HEK293 (cell line): ENCODE measurements around the gene DNAH11.

Experiments used
- PATZ1 ChIP-seq: fragments of 450-650 bp; formaldehyde crosslinking; IDR thresholded peaks from 2 replicates; pipeline ENCODE4 v1.5.1; 2016; ENCODE audit warnings: missing biosample characterization, missing genetic modification characterization
- REPIN1 ChIP-seq: fragments of 450-650 bp; formaldehyde crosslinking; IDR thresholded peaks from 2 replicates; pipeline ENCODE4 v1.5.1; 2017; ENCODE audit warnings: missing biosample characterization, missing genetic modification characterization, low read depth
- ZBTB44 ChIP-seq: fragments of 450-650 bp; IDR thresholded peaks from 2 replicates; pipeline ENCODE4 v1.5.1; 2018; ENCODE audit warnings: missing biosample characterization, mild to moderate bottlenecking, missing genetic modification characterization
- ZNF211 ChIP-seq: fragments of 450-650 bp; formaldehyde crosslinking; IDR thresholded peaks from 2 replicates; pipeline ENCODE4 v1.5.1; 2016; ENCODE audit warnings: low read depth, missing biosample characterization, missing genetic modification characterization
- ZNF621 ChIP-seq: fragments of 450-650 bp; formaldehyde crosslinking; IDR thresholded peaks from 2 replicates; pipeline ENCODE4 v1.5.1; 2017; ENCODE audit warnings: missing biosample characterization, missing genetic modification characterization

- TF ChIP-seq PATZ1 (tag by site-specific recombination) (no peak), ZNF211 (tag by site-specific recombination) (no peak), ZBTB44 (no peak), ZNF621 (no peak), REPIN1 (tag by site-specific recombination) (no peak)
These were observed 75.9 kb downstream of the DNAH11 start for GRCh38 chr7:21618706-21619105.
